Stimulated activated CD4-positive, alpha-beta T cell treated with anti-CD3 and anti-CD28 coated beads, Interleukin-1b, Interleukin-23, amount 100 ng/mL, for 1 hour (primary cell): ENCODE results near the gene LRAT.

Experiments used
- DNase-seq, 2 donors: peaks; one replicate each; pipeline ENCODE4 v3.0.0-alpha.2; 2020; ENCODE audit warnings: low read depth in 2 of 2

LRAT gene

GRCh38 chr4:154760895-154761294, 17.1 kb downstream of the LRAT start:
- no peak for DNase-seq

DNA sequence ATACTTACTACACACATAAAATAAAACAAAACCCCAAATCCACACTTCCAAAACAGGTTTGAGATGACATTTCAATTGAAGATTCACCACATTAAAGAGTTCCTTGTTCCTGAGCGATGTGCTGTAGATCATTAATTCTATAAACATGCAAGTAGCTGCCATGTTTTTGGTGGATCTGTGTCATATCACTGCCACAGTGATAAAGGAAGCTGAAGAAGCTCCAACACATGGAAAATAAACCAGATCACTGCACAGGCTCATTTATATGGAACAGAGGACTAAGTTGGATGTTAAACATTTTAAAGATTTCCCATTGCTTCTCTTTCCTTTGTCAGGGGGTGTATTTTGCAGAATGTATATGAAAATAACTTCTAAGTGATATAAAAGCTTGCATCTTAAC, 34.5 kb downstream of the LRAT start:
- DNase-seq, result no peak

DNA sequence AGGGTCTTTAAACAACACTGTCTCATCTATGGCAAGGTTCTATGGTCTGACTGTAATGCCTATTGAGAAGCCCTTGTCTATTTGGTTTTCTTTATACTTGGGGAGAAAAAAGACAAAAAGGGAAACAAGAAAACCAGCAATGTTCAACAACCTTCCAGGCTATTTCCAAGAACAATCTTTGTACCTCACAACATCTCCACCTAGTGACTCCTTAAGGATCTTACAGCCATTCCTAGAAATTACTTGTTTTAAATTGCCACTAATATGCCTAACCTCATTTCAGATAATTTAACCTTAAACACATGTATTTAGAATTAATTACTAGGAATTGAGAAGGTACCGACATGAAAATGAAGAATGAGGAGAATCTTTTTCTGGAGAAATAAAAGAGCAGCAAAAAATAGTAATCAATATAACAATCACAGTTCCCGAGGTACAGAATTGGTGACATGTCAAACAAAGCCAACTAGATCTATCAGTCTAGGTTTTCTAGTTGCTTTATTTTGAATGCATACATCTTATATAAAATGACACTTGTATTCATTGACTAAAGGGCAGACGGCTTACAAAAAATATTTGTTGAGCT, 35.7 kb downstream of the LRAT start:
- no peak for DNase-seq

DNA sequence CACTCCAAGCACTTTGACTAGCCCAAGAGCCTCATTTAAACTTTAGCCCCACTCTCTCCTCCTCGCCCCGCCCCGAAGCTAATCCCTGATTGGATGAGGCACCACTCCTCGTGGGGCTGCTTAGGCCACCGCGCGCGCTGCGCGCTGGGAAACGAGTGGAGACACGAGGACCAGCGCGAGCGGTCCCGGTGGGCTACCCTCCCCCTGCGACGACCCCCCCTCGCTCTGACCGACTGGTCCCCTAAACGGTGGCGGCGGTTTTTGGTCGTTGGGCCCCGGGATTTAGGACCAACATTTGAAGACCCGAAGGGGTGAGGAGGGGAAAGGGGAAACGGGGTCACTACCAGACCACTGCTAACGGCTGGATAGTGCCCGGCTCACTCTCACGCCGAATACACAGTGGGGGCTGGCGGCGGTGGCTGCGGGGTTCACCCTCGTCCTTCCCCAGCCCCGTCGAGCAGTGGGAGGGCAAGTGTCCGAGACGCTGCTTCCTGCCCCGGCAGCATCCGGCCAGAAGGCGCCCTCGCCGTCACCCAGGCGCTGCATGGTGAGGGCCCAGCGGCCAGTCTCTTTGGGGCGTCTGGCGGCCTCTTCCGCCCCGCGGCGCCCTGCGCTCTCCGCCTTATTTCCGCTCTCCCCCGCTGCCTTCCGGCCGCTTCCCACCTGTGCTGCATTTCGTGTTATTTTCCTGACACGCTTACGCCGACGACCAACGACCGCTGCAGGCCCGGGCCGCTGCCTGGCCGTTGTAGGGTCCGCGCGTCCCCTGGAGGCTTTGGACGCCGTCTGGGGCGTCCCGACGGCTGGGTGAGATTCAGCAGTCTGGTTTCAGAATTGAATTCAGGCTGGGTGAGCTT, 37.6 kb downstream of the LRAT start, which contains the start of gene RBM46:
Gene RBM46 (plus strand): TSS at position 147 of the 857 bp plus-strand sequence. CDS start 15,481 bp downstream, outside the sequence.
- DNase-seq, result no peak

- DNase-seq, result no peak
These were observed 38.1 kb downstream of the LRAT start for GRCh38 chr4:154781983-154782293.
